HL-60 (cell line): Measurements from ENCODE around the gene SIX6.

Experiments used
- DNase-seq, 2 experiments: peaks; one replicate each; pipeline ENCODE4 v3.0.0-alpha.2; 2010 to 2020; ENCODE audit warnings: low read depth in 1 of 2, low spot score in 1 of 2
- H3K27ac ChIP-seq: fragments of 250-450 bp; sonication (Bioruptor Pico); replicated peaks from 2 replicates; pipeline ENCODE4 v1.5.1; 2020; ENCODE audit warnings: mild to moderate bottlenecking, moderate library complexity
- H3K27me3 ChIP-seq: fragments of 250-450 bp; sonication (Bioruptor Pico); 2 replicates; pipeline ENCODE4 v1.5.1; 2021; ENCODE audit warnings: mild to moderate bottlenecking, moderate library complexity; ENCODE audit not compliant: insufficient read depth, poor library complexity, severe bottlenecking
- H3K4me3 ChIP-seq: replicated peaks from 2 replicates; pipeline ENCODE4 v1.5.1; 2011; ENCODE audit warnings: mild to moderate bottlenecking, control low read depth, low read length; ENCODE audit not compliant: insufficient read depth
- CTCF ChIP-seq: IDR thresholded peaks from one replicate; pipeline ENCODE4 v1.5.1; 2011; ENCODE audit warnings: low read length, control low read depth, inconsistent platforms; ENCODE audit not compliant: insufficient read depth
- GABPA ChIP-seq: IDR thresholded peaks from 2 replicates; pipeline ENCODE4 v1.6.1; 2012; ENCODE audit warnings: low read depth
- POLR2AphosphoS5 ChIP-seq: IDR thresholded peaks from 2 replicates; pipeline ENCODE4 v1.6.1; 2012; ENCODE audit warnings: low read depth
- REST ChIP-seq: IDR thresholded peaks from 2 replicates; pipeline ENCODE4 v1.6.1; 2012; ENCODE audit warnings: low read depth; ENCODE audit not compliant: insufficient replicate concordance
- SPI1 ChIP-seq: IDR thresholded peaks from 2 replicates; pipeline ENCODE4 v1.6.1; 2012; ENCODE audit warnings: low read depth, mild to moderate bottlenecking, borderline replicate concordance

SIX6 gene

GRCh38 chr14:60485598-60486251 lies 23.2 kb upstream of the SIX6 start, which contains the start of gene C14orf39:
C14orf39 (minus strand) TSS chr14:60486063; CDS start chr14:60485078, 985 bp downstream.
- Histone ChIP-seq H3K27ac (no peak within 1 kb of the TSS), H3K4me3 (peak within 1 kb of the TSS; percentile 17), H3K27me3 (peaks cover 42% of the 10 kb centered on the region)
- TF ChIP-seq REST, result no peak
- TF ChIP-seq CTCF, result no peak
- TF ChIP-seq GABPA, result no peak
- TF ChIP-seq SPI1, result no peak
- TF ChIP-seq POLR2AphosphoS5, result no peak
- DNase-seq, result no peak

GRCh38 chr14:60487211-60487610 lies 21.7 kb upstream of the SIX6 start:
- H3K27ac ChIP-seq, result no peak overlapping the region
- no peak for TF ChIP-seq GABPA
- no peak for TF ChIP-seq SPI1
- no peak for TF ChIP-seq POLR2AphosphoS5
- no peak for TF ChIP-seq REST
- no peak for TF ChIP-seq CTCF
- no peak for DNase-seq
- H3K27me3 ChIP-seq, result peaks cover 42% of the 10 kb centered on the region
- H3K4me3 ChIP-seq, result no peak overlapping the region

GRCh38 chr14:60488175-60488574 lies 20.8 kb upstream of the SIX6 start:
- TF ChIP-seq REST, result no peak
- no peak for TF ChIP-seq POLR2AphosphoS5
- TF ChIP-seq CTCF, result no peak
- TF ChIP-seq GABPA, result no peak
- no peak for TF ChIP-seq SPI1
- DNase-seq, result no peak
- Histone ChIP-seq H3K27me3 (peaks cover 42% of the 10 kb centered on the region), H3K27ac (no peak overlapping the region), H3K4me3 (no peak overlapping the region)
